ENCODE results near the gene ZNF264.

GRCh38 chr19:57171551-57172081 lies 19.7 kb upstream of the ZNF264 start:
- TF ChIP-seq CTCF (IDR thresholded peaks at IDR 0.05) (no peak), POLR2A (IDR thresholded peaks at IDR 0.05) (no peak)

All from lower leg skin (tissue), 3 donors.